ENCODE results near the gene CYB5A. TPM values are rescaled to one million over a fixed set of nuclear protein-coding genes. Genes with fewer than 3 reads are reported as not detected.

Gene CYB5A
- 25.6 and 66.2 TPM in 2 replicates for total RNA-seq

GRCh38 chr18:74291771-74292540, at the start of gene CYB5A:
Gene CYB5A (minus strand): TSS chr18:74291963. CDS start chr18:74291875, 88 bp downstream.

GRCh38 chr18:74315464-74316256, 23.9 kb upstream of the CYB5A start, which contains the start of gene C18orf63:
Gene C18orf63 (plus strand): TSS chr18:74315839. CDS start chr18:74317866, 2,027 bp downstream.

Other genes with a start within 250 kb of the CYB5A start
- gene FBXO15, start 144.1 kb downstream of the CYB5A start, total RNA-seq, result under 0.01 and 0.78 TPM in 2 replicates
- gene TIMM21, start 143.4 kb downstream of the CYB5A start, total RNA-seq, result 27.3 and 42.1 TPM in 2 replicates
- not detected in 2 replicates for gene C18orf63, start 23.9 kb upstream of the CYB5A start, total RNA-seq
- not detected in 2 replicates for gene DIPK1C, start 165.3 kb upstream of the CYB5A start, total RNA-seq
- 74.5 and 182 TPM in 2 replicates for gene CNDP2, start 204.4 kb upstream of the CYB5A start, total RNA-seq
- not detected in 2 replicates for gene CNDP1, start 242.5 kb upstream of the CYB5A start, total RNA-seq